Measurements from ENCODE around the gene POLR2E.
A peak's percentile ranks its signal among the peaks of the same experiment; 100 is the strongest.
"Not testable (repeated sequence)": the region's sequence is repeated elsewhere in the genome, so short reads cannot be mapped to it uniquely, and the experiment has no call there.

The POLR2E gene

GRCh38 chr19:1126984-1127760 lies 32.0 kb upstream of the POLR2E start:
- no peak for DNase-seq

DNA sequence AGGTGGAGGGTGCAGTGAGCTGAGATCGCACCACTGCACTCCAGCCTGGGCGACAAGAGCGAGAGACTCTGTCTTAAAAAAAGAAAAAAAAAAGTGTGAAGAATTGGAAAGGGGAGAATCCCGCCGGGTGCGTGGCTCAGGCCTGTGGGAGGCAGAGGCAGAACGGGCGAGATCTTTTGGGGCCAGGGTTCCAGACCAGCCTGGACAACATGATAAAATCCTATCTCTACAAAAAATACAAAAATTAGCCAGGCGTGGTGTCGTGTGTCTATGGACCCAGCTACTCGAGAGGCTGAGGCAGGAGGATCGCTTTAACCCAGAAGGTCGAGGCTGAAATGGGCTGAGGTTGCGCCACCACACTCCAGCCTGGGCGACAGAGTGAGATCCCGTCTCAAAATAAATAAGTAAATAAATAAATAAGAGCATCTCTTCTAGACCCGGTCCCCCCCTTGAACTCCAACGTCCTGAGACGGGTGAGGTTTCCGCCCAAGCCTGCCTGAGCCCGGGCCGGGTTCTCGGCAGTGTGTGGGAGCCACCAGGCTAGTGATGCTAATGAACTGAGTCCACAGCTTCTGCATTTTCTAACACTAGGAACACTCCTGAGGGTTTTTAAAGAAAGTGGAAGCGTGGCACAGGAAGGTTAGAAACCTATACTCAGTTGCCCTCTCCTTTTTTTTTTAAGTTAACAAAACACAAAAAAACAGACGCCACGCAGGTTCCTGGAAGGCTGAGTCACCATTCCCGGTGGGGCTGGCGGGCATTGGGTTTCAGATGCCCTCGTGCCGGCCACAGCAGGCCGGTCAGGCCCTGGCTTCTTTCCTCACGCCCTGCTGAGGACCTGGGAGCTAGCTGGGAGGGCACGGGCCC lies 30.7 kb upstream of the POLR2E start:
- no peak for DNase-seq

DNA sequence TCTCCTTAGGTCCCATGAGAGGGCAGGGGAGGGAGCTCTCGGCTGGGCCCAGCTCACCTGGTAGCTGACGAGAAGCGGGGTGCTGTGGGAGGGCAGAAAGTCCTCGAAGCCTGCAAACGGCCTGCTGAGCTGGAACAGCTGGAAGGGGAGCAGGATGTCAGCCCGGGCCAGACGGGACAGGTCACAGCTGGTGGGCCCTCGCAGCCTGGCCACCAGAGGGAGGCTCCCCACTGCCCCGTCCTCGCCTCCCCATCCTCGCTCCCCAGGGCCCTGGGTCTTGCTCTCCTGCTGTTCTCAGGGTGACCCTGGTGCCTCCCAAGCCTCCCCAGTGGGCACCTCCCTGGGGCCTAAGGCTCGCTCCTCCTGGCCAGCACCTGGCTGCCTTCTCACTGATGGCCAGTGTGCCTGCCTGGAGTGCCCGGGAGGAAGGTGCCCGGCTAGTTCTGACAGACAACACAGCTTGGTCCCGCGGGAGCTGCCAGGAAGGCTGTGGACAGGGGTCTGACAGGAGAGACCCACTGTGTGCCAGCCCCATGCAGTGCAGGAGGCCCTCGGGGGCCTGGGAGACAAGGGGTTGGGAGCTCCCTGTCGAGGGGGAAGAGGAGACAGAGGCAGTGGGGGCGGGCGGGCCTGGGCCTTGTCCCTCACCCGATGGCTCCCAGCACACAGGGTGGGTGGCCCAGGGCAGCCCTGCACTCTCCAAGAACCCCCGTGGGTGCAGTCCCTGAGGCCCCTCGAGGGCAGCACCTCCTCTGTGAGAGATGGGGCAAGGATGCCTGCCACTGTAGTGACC lies 28.9 kb upstream of the POLR2E start:
- DNase-seq: no peak

DNA sequence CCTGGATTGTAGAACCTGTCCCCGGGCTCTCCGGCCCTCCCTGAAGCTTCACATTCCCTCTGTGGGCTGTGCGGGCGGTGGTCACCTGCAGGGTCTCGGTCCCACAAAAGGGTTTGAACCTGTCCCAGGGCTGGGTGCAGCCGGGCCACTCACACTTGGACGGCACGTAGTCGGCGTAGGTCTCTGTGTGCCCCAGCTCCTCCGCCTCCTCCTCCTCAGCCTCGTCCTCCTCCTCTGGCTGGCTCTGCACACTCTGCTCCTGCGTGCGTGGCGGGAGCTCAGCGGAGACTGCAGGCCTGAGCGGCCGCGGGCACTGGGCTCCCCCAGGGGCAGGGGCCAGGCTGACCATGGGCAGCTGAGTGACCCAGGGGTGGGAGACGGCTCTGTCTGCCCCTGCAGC lies 28.2 kb upstream of the POLR2E start:
- no peak for DNase-seq

DNA sequence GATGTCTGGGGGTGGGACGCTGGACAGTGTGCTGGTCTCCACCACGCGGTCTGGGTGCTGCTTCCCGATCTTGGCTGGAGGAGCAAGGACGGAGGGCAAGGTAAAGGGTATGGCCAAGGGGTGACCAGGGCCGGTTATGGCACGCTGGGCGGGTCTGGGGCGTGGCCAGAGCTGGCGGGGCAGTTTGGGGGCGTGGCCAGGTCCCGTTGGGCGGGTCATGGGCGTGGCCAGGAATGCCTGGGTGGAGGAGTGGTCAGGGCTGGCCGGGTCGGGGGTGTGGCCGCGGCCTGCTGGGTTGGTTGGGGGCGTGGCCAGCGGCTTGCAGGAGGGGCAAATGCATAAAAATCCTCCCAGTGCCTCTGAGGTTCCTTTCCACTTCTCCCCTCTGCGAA lies 27.8 kb upstream of the POLR2E start:
- peak in 1 of 56 donors; percentile 24 for DNase-seq

GRCh38 chr19:1122021-1122971 lies 27.1 kb upstream of the POLR2E start:
- DNase-seq: no peak

- no peak for DNase-seq
Observed at GRCh38 chr19:1121395-1121794, 26.2 kb upstream of the POLR2E start.

- DNase-seq: no peak
Observed at GRCh38 chr19:1119475-1120217, 24.5 kb upstream of the POLR2E start.

GRCh38 chr19:1118999-1119398 lies 23.8 kb upstream of the POLR2E start:
- DNase-seq: no peak

GRCh38 chr19:1117654-1118053 lies 22.5 kb upstream of the POLR2E start:
- no peak for DNase-seq

DNA sequence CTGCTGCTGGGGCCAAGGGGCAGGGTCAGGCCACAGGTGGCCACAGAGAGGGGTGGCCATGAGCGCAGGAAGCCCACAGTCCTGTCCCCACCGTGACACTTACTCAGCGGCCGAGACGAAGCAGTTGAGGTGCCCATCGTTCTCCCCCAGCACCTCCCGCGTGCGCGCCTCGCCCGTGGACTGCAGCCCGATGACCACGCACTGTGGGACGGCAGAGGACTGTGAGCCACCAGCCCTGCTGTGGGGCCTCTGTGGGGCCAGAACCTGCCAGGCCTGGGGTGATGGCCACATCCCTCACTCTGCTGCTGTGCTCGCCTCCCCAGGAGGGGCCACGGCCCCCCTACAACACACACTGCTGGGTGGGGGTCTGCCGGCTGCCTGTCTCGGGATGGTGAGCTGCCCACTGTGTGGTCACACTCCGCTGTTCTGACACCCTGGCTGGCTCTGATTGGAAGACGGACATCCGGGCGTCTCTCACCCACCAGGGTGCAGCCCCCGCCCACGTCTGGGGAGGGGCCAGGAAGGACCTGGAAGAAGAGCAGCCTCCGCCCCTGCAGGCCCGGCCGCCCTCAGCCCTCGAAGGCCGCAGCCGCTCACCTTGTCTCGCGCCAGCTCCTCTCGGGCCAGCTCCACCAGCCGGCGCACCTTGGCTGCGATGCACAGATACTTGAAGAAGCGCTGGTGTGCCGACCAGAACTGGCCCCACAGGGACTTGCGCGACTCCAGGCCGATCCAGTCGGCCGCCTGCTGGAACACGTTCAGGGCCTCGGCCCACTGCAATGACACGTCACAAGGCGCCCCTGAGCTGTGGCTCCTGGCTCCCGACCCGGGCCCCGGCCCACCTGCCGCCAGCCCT lies 21.8 kb upstream of the POLR2E start:
- no peak for DNase-seq

GRCh38 chr19:1115646-1116420 lies 20.7 kb upstream of the POLR2E start:
- DNase-seq: no peak

GRCh38 chr19:1114728-1115127 lies 19.6 kb upstream of the POLR2E start:
- DNase-seq: not testable (repeated sequence)

- no peak for DNase-seq
Observed at GRCh38 chr19:1113986-1114483, 18.9 kb upstream of the POLR2E start.

GRCh38 chr19:1113030-1113985 lies 18.1 kb upstream of the POLR2E start:
- DNase-seq: peak in 55 of 56 donors; percentile 38 to 96 (median 88)

GRCh38 chr19:1112268-1113029 lies 17.3 kb upstream of the POLR2E start:
- DNase-seq: no peak

Data from nucleus accumbens (tissue), 56 donors.